ENCODE data around the gene QPCT.
"Not testable (repeated sequence)": the region's sequence is repeated elsewhere in the genome, so short reads cannot be mapped to it uniquely, and the experiment has no call there.

Gene QPCT

DNA sequence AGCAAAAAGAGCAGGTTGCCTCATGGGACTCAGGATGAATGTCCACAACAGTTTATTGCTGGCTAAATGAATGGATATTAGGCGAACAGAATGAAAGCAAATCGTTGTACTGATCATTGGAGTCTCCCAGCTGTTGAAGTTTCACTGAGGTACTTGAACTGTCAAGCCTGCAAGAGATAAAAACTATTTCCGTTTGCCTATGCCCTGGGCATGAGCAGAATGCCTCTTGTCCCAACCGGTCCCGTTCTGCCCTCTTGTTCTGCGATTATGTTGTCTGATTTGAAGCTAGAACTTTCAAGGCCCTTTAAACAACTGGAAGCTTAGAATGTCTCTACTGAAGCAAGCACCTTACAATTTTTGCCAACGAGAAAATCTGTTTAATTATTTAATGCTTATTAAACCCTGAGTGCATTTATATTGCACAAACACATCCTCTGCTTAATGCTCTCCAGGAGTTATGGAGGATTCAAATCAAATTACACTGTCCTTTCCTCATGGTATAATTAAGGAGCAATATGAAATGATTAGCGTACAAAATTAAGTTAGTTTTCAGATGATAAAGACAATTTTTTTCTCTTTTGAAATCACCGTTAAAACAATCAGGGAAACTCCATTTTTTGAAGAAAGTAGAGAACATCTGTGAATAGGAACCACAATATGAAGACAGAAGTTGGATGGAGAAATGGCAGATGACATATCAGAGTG, 17.7 kb downstream of the QPCT start:
- no peak for DNase-seq

DNA sequence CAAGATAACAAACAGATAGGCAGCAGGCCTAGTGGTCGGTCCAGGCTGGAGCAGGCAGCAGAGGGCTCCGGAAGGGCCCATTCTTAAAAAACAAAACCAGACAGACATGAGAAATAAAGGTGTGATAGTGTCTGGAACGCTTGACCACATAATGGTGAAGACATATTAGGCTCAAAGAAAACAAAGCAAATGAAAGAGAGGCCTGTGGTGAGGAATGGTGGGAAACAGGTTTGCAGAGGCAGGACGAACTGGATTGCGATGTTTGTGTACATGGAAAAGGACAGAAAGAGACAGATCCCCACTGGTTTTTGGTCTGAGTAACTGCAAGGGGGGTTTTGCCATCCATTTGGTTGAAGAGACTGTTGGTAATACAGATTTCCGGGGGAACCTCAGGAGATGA, 19.9 kb downstream of the QPCT start:
- DNase-seq: no peak

DNA sequence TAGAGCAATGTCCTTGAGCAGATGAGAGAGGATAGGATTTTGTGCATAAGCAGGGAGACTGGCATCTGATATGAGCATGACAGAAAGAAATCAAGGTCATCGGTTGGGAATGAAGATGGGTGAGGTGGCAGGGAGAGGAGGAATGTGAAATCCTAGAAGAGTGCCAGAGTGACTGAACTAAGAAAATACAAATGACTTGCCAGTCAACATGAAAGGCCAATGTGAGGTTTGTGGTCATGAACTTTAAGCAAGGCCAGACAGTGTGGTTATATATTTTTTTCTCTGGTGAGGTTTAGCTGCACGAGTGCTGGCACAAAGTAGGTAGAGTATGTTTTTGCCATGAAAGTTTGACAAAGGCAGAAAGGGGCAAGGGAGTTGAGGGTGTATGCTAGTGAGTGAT, 21.2 kb downstream of the QPCT start:
- no peak for DNase-seq

DNA sequence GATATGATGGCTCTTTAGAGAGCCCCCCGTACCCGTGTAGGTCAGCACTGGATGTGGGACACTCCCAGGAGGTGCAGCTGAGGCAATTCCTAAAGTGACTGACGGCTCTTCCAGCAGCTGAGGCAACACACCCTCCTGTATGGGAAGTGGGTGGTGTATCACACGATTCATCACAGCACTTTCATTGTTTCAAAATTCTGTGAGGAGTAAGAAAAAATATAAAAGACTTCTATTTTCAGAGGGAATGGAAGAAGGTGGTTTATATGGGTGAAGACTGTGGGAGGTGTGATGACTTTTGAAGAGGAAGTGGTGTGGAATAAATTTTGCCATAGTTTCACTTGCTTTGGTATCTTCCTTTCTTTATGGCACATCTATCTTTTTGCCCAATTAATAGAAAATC, 22.3 kb downstream of the QPCT start:
- DNase-seq: no peak

DNA sequence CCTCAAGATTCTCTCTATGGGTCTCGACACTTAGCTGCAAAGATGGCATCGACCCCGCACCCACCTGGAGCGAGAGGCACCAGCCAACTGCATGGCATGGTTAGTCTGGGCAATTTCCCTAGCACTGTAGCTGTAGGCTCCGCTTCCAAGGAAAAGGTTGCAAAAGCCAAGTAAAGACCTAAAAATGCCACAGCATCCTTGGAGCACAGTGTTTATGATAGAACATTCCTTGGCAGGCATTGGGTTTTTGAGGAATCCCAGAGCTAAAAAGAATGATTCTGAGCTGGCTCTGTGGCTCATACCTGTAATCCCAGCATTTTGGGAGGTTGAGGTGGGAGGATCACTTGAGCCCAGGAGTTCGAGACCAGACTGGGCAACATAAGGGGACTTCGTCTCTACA, 22.9 kb downstream of the QPCT start:
- DNase-seq: no peak

DNA sequence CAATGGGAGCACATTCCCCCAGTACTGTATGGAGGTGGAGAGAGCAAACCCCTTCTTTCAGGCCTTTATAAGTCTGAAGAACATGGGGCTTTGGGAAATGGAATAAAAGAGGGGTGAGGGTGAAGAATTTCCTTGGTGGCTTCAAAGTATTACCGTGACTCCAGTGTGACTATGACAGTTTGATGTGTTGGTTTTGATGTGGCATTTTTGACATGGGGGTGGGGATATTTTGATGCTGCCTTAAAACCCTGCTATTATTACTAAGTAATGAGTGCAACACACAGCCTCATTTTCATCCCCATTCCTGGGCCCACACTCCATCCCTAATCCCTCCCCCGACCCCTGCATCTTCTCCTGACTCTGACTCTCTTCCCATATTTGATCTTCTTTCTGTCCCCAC, 23.6 kb downstream of the QPCT start:
- DNase-seq: peak in 3 of 6 experiments; percentile 11 to 30 (median 21)

DNA sequence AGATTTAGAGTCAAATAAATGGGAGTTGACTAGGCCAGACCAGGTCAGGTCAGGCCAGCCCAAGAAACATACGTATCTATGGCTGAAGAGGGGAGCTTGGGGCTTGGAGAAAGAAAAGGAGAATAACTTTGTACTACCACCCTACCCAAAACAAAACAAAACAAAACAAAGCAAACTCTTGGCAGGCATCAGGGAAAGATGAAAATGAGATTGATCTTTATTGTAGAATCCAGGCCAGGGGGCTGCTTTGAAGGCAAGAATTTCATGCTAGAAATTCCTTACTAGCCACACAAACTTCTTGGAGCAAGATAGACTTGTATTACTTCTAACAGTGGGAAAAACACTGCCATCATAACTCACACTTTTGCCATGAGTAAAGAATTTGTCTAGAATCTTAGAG, 26.2 kb downstream of the QPCT start:
- no peak for DNase-seq

DNA sequence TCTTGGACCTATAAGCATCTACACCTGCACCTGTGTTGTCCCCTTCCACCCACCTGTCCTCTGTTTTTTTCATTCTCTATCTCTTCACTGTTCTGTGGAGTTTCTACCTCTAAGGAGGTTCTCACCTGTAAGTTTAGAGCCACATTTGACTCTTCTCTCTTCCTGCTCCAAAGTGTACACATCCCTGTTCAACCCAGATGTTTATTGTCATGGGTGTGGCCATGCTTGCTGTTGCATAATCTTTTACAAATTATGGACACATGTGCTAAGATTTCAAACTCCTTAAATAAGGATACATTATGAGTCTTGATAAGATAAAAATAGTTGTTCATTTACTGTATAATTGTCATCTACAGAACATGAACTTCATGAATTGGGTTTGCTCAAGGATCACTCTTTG, 27.6 kb downstream of the QPCT start:
- DNase-seq: no peak

DNA sequence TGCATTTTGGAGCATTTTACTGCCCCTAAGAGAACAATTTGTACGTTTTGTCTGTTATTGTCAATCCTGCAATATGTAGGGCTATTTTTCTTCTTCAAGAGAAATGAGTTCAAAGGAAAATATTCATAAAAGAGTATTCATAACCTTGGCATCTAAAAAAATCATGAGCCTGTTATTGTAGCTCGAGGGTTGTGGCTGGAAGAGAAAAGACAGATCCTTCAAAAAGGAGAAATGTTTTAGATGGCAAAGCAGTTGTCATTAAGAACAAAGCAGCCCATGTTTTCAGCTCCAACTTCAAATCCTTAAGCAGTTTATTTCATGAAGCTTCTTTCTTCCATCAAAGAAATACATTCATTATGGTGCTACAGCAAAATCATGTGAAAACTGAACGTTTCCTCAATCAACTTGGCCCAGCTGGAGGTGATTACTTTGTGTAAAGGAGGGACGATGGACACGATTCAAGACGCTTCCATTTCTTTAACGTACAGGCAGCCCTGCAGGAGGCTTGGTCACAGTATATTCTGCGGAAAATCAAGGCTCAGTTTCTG, 31.4 kb downstream of the QPCT start:
- no peak for DNase-seq

DNA sequence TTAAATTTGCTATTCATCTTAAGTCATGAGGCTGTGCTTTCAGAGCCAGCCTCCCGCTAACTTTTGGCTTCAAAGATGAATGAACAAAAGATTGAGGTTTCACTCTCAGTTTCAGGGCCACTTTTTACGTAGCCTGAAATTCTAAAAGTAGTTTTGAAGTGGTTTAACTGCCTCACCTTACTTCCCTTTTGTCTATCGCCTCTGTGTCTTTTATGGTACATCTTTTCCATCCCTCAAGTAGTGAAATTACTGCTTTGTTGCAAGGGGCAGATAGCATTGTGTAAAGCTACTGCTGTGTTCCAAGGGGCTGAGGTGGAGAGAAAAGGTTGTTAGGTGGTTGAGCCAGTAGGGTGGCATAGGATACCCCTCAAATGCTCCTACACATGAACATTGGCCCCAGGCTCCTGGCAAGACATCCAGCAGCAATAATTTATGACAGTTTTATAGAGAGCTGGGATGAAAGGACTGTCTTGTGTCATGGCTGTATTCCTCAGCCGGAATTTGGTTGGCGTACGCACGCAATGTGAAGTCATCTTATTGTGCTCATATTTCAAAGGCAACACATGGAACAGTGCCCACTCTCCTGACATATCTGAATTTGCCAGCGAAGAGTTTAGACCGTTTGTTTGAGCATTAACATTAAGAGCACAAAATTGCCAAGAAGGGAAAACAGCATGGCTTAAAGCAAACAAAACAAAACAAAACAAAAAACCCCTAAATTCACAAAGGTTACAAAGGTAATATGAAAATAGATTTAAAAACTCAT, 32.2 kb downstream of the QPCT start:
- peak in 3 of 6 experiments; percentile 54 to 64 (median 59) for DNase-seq

DNA sequence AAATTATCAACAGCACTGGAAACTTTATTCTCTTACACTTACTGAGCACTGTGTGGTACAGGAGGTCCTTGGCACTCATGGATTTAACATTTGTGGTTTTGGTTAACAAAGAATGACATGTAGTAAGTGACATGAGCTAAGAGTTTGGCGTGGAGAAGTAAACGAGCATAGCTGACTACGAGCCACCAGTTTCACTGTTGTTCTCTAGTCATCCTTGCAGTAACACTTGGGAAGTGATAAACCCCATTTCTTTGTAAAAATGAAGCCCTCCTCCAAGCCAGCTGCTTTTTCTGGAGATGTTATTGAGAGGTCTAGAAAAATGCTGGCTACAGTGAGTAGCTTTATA, 32.7 kb downstream of the QPCT start:
- peak in 2 of 6 experiments; percentile 3 to 22 for DNase-seq

DNA sequence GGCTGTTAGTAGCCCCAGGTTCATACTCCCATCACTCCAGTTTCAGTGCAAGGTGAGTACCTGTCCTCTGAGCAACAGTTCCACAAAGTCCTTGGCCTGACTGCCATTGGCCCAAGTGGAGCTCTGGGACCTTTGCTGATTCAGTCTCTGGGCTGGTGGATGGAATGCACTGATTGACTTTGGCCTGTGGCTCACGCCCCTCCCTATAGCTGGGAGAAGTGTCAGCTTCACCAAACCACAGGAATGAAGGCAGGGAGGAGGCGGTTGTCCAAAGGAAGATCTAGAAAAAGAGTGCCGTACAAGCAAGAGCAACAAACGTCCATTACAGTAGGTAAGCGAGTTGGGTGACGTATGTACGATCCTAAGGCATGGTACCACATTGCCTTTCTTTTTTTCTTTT, 34.0 kb downstream of the QPCT start:
- no peak for DNase-seq

DNA sequence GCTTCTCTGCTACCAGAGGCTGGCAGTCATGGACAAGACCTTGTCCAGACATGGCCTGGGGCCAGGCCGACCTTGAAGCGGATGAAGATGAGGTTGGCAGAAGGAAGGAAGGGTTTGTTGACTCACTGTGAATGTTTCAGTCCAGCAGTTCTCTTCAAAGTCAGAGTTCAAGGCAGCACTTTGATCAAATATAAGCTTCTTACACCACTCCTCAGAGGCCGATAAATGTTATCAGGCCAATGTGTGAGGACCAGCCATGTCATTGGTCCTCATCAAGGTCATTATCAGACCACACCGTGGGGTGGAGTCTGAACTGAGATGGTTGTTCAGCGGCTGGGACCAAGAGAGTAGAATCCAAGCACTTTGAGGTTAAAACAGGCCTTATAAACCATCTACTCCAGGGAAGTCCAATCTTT, 35.5 kb downstream of the QPCT start:
- no peak for DNase-seq

DNA sequence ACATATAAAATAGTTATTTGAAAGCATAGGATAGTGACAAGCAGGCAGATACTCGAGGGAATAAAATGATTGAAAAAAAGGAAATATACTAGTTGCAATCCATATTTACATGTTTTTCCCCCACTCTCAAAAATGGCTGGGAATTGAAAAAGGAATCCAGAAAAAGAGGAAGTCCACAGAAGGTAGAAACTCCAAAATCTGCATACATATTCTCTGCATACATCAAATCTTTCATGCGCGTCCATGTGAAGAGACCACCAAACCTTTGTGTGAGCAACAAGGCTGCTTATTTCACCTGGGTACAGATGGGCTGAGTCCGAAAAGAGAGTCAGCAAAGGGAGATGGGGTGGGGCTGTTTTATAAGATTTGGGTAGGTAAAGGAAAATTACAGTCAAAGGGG, 36.4 kb downstream of the QPCT start:
- DNase-seq: not testable (repeated sequence)

DNA sequence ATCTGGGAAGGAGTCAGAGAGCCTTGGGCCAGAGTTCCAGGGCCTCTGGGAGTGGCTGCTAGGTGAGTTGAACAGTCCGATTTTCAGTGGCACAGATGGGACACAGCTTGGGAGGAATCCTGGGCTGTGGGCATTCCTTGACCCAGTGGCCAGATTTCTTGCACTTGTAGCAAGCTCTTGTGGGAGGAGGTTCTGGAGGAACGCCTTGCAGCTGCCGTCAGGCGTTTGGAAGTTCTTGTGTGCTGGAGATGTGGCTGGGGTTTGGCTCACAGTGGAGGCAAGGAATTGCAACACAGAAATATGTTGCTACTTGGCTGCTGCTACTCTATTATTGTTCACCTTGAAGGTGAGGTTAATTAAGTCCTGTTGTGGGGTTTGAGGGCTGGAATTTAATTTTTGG, 39.8 kb downstream of the QPCT start:
- DNase-seq: not testable (repeated sequence)

DNA sequence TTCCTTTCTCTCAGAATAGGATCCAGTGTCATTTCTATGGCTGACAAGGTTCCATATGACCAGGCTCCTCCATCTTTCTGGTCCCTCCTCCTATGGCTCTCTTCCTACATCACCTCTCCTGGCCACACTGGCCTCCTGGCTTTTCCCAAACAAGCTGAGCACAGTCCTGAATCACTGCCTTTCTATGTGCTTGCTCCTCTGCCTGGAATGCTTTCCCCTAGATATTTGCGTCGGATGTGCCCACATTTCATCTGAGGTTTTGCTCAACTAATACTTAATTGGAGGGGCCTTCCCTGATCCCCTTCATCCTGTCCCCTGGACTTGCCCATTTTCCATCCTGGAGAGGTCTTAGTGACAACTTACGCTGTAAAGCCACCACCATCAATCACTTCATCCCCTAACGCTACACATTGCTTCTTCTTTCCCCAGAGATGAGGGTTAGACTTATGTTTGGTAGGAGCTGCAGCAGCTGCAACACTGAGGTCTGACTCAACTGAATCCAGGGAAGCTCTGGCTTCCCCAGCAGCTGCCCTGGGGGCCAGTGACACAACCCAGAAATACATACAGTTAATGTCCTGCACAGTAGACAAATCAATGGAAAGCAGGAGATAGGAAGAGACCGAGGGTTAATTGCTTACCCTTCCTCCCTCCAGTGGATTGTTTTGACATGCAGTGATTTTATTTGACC, 42.9 kb downstream of the QPCT start:
- no peak for DNase-seq

DNA sequence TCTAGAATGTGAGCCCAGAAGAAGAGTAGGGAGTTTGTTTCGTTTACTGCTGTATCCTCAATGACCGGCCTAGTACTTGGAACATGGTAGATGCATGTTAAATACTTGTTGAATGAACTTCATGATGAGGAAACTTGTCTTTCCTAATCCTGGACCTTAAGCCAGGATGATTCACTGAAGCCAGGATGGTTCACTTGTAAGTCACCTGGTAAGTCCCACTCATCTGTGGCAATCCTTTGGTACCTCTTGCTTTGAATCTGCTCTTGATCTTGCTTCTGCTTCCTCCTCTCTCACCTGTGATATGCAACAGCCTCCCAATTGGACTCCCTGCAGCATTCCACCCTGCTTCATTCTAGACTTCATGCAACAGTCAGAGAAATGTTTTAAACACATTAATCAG, 43.6 kb downstream of the QPCT start:
- no peak for DNase-seq

DNA sequence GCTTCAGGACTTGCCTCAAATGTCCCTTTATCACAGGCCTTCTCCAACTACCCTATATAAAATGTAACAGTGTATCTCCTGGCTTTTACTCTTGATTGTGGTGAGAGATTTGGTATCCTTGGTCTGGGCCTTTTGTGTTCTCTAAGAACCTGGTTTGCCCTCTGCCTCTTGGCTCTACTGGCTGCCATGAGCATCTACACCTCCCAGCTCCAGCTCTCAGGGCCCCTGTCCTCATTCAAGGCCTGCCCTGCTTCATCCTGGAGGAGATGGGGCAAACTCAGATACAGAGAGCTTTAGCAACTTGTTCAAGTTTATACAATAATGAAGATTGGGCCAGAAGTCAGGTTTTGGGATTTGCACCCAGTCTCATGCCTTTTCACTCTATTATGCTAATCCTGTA, 45.0 kb downstream of the QPCT start:
- DNase-seq: no peak

DNA sequence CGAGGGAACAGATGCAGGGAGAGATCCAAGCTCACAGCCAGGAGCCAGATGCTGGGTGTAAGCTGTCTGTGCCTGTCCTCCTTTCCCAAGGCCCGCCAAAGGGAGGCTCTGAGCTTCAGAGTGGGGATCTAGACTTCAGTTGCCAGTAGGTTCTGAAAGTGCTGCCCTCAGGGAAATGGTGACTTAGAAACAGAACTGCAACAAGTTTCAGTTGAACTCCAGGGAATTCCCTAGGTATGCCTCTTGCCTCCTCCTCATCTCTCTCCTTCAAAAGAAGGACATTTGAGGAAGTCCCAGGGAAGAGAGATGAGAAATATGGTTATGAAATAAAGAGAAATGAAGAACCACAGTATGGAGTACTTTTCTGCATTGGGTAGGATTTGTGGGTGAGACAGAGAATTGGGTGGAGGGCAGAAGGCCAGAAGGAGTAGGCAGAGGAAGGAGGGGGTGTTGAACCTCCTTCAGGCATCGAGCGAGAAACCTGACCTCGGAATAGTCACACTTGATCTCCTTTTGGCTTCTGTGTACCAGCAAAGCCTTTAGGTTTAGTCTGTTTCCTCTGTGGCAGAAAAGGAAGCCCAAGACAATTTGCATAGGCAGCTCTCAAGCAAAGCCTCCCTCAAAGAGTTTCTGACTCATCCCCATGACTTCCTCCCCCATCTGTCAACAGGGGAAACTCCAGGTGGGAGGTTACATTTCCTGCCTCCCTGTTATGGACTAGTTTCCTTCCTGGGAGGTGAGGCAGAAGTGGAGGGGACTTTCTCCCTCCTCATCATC, 45.7 kb downstream of the QPCT start:
- DNase-seq: peak in 5 of 6 experiments; percentile 6 to 50 (median 38)

DNA sequence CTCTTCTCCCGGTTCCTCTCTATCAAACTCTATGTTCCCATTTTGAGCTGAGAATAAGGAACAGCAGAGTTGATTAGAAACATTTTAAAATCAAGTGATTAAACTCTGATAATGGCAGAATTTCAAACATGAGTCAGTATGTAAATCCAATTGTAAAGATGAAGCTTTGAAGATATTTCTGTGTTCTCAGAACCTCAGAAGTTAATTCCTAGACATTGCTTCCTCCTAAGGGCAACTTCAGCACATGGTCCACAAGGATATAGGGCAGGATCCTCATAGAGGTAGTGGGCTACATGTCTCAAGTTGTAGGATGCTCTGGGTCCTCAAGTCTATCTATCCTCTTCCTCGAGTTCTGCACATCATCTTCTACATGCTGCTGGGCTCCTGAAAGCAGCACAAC, 46.3 kb downstream of the QPCT start:
- DNase-seq: no peak

DNA sequence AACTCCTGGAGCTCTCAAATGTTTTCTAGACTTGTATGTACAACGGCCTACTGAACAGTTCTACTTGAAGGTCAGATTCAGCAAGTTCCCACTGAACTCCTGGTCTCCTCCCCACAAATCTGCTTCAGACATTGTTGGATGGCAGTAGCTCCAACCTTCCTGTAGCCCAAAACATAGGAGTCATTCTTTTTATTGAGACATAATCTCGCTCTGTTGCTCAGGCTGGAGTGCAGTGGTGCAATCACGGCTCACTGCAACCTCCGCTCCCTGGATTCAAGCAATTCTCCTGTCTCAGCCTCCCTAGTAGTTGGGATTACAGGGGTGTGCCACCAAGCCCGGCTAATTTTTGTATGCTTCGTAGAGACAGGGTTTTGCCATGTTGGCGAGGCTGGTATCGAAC, 47.3 kb downstream of the QPCT start:
- no peak for DNase-seq

DNA sequence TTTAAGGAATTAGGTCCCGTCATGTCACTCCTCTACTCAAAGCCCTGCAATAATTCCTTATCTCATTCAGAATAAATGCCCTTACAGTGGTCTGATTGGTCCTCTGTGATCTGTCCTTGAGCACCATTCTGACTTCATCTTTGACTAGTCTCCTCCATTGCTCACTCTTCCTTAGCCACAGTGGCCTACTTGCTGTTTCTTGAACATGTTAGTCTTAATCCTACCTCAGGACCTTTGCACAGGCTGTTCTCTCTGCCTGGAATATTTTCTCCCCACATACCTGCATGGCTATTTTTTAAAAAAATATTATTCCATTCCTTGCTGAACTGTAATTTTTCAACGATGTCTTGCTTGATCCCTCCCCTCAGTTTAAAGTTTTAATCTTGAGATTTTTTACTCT, 48.0 kb downstream of the QPCT start:
- DNase-seq: no peak

DNA sequence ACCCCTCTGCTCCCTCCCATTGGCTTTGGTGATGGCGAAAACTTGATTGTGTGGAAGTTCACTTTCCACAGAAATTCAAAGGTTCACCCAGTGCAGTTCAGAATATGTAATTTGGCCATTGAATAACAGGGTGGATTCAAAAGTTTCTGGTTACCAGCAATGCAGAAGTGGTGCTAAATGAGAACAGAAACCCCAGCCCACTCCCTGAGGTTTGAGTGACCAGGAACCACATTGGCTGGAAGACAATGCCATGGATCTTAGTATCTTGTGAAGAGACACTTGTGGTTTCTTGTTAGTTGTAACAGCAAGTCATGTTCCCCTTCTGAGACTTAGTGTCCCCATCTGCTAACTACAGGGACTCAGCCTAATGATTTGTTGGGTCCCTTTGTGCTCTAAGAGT, 49.8 kb downstream of the QPCT start:
- DNase-seq: no peak
